Suppressor macrophage treated with lipopolysaccharide for 4 hours (primary cell): ENCODE results near the gene PTGER4.
A peak's percentile ranks its signal among the peaks of the same experiment; 100 is the strongest.
"Not testable (repeated sequence)": the region's sequence is repeated elsewhere in the genome, so short reads cannot be mapped to it uniquely, and the experiment has no call there.

Experiments used
- DNase-seq: peaks from one replicate; pipeline ENCODE4 v3.0.0-alpha.2; 2020

Gene PTGER4

GRCh38 chr5:40679913-40680681 is at the start of gene PTGER4:
Gene PTGER4 (plus strand): TSS chr5:40679915. CDS start chr5:40680994, 1,079 bp downstream.
- DNase-seq, result no peak

GRCh38 chr5:40630126-40630525 is 49.6 kb upstream of the PTGER4 start:
- DNase-seq, result no peak

- DNase-seq, result no peak
These were observed 48.5 kb upstream of the PTGER4 start for GRCh38 chr5:40631236-40631635.

- DNase-seq, result no peak
These were observed 45.6 kb upstream of the PTGER4 start for GRCh38 chr5:40634154-40634553.

- no peak for DNase-seq
These were observed 45.1 kb upstream of the PTGER4 start for GRCh38 chr5:40634593-40634992.

GRCh38 chr5:40639531-40639930 is 40.2 kb upstream of the PTGER4 start:
- DNase-seq, result not testable (repeated sequence)

- no peak for DNase-seq
These were observed 33.4 kb upstream of the PTGER4 start for GRCh38 chr5:40646266-40646665.

GRCh38 chr5:40648150-40648549 is 31.6 kb upstream of the PTGER4 start:
- DNase-seq, result no peak

GRCh38 chr5:40649463-40650030 is 30.2 kb upstream of the PTGER4 start:
- peak; percentile 21 for DNase-seq

- DNase-seq, result no peak
These were observed 28.5 kb upstream of the PTGER4 start for GRCh38 chr5:40651201-40651600.

GRCh38 chr5:40652441-40653220 is 27.1 kb upstream of the PTGER4 start:
- DNase-seq, result no peak

GRCh38 chr5:40653221-40654022 is 26.3 kb upstream of the PTGER4 start:
- no peak for DNase-seq

- DNase-seq, result no peak
These were observed 25.2 kb upstream of the PTGER4 start for GRCh38 chr5:40654377-40654991.

GRCh38 chr5:40655138-40655537 is 24.6 kb upstream of the PTGER4 start:
- DNase-seq, result peak; percentile 55

GRCh38 chr5:40656091-40656490 is 23.6 kb upstream of the PTGER4 start:
- DNase-seq, result not testable (repeated sequence)

- DNase-seq, result no peak
These were observed 22.9 kb upstream of the PTGER4 start for GRCh38 chr5:40656766-40657165.

- DNase-seq, result no peak
These were observed 19.0 kb upstream of the PTGER4 start for GRCh38 chr5:40660751-40661150.

GRCh38 chr5:40665635-40666298 is 13.9 kb upstream of the PTGER4 start:
- no peak for DNase-seq

GRCh38 chr5:40666657-40667056 is 13.1 kb upstream of the PTGER4 start:
- no peak for DNase-seq

- no peak for DNase-seq
These were observed 12.5 kb upstream of the PTGER4 start for GRCh38 chr5:40667161-40667663.

GRCh38 chr5:40669606-40670390 is 9.9 kb upstream of the PTGER4 start:
- peak; percentile 47 for DNase-seq
